GM11168 (cell line): ENCODE data around the gene MAD1L1.
"Not testable (repeated sequence)": the region's sequence is repeated elsewhere in the genome, so short reads cannot be mapped to it uniquely, and the experiment has no call there.

Experiments used
- in situ Hi-C: fragments of 300-500 bp; cut with MboI; formaldehyde crosslinking; loops from one replicate; pipeline ENCODE4 v1.12.0; 2022; ENCODE audit warnings: low sequenced_read_pairs; ENCODE audit not compliant: unreplicated experiment

The MAD1L1 gene

DNA sequence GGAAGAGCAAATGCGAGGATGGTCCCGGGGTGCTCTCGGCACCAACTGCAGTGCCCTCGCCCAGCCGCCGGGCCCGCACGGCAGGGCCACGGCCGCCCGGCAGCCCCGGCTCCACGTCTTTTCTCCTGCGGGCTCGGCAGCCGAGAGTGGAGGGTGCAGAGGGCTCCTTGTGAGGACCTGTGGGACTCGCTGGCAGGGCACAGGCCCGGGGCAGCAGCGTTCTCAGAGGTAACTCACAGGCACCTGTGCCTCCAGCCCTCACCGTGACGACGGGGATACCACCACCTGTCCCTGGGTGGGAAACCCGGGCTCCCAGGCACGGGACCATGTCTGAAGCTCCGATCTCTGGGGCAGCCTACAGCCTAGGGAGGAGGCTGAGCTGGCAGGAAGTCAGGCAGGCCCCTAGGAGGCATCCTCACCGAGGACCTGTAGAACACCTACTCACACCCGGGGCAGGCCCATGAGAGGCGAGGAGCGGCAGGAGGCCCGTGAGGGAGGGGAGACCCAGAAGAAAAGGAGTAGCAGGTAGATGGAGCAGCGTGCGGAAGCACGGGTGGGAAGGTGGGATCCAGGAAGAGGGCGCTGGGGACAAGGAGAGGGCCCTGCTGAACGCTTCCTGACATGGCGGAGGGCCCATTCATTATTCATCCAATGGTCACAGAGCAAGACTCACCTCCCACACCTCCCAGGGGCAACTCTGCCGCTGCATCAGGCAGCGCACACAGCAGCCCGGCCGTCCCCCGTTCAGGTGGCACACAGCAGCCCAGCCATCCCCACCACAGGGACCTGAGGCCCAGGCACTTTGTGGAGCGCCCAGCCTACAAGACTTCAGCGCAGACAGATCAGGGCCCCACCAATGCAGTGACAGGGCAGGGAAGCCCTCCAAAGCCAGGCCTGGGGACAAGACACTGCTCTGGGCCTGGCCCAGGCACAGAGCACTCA, 244.9 kb downstream of the MAD1L1 start:
- in situ Hi-C loops: no loop called here

DNA sequence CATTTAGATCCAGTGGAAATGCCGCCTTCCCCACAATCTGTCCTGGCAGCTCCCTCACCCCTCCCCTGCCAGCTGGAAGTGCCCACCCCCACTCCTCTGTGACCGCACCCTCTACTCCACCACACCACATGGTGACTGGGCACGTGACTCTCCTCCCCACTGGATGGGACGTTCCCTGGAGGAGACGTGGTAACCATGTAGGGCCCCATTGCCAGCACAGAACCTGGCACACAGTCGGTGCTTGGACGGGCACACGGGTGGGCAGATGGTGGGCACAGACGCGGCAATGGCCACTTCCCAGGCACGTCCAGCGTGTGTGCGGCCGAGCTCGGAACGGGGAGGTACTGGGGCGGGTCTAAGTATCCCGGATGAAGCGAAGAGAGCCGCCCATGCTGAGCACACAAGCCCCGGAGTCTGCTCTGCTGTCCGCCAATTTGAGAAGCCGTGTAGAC, 245.6 kb downstream of the MAD1L1 start:
- in situ Hi-C loops: no loop called here

DNA sequence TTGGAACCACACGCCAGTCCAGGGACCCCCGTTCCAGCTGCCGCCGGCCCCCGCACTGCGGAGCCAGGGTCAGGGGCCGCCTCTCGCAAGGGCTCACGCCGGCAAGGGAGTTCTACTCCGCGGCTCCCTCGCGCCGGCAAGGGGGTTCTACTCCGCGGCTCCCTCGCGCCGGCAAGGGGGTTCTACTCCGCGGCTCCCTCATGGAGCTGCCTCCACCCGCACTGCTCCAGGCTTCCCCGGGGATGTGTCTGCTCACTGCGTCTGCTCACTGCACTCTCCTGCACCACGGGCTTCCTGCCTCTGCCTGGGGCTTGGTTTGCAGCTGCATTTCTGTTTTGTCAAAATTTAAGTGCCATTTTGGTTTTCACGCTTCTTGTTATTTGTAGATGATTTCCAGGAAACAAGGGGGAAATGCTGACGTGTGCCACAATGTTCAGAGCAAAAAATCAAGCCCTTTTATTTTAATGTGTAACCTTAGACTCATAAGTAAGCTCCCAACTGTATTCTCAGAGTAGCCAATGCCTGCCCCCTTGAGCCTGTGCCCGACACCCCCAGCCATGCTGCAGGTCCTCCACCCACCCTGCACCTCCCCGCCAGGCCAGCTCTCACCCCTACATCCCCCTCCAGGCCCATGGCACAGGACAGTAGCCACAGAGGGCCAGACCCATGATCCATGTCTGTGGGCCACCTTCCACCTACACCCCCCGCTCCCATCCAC, 246.2 kb downstream of the MAD1L1 start:
- in situ Hi-C loops: no loop called here

DNA sequence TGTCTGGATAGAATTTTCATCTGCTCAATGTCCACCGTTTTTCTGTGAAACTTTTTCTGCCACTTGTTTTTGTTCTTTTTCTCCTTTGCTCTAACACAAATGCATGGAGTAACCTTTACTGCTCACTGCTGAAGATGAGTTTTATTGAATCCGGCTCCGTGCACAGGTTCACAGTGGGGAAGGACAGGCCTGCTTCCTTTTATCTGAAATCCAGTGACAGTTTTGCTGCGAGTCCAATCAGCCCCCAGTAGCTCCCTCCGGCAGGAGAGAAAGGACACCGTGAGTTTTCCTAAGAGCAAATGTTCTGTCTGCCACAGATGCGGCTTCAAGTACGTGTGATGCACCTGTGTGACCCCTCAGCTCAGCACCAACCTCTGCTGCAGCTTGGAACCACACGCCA, 246.8 kb downstream of the MAD1L1 start:
- in situ Hi-C loops: no loop called here

DNA sequence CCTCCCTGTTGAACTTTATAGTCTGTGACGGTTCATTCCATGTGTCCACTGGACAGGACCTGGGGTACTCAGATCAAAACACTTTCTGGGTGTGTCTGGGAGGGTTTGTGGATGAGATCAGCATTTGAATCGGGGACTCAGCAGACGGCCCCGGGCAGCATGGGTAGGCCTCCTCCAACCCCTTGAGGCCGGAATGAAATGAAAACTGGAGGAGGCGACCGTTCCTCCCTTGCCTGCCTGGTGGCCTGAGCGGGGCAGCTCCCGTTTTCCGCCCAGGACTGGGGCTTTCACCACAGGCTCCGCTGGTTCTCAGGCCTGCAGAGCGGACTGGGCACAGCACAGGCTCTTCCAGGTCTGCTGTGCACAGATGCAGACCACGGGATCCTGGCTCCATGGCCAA, 247.7 kb downstream of the MAD1L1 start:
- in situ Hi-C loops: no loop called here

DNA sequence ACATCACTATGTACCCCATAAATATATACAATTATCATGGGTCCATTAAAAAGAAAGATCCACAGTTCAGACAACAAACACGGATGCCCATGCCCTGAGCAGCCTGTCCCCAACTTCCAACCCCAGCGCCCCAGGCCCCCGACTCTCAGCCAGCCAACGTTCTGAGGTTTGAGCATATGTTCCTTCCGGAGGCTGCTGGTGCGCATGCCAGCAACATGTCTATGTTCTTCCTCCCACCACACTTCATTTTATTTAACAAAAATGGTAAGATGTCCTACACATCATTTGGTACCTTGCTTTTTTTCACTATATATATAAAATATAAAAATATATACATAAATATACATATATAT, 250.9 kb downstream of the MAD1L1 start:
- in situ Hi-C loops: no loop called here

DNA sequence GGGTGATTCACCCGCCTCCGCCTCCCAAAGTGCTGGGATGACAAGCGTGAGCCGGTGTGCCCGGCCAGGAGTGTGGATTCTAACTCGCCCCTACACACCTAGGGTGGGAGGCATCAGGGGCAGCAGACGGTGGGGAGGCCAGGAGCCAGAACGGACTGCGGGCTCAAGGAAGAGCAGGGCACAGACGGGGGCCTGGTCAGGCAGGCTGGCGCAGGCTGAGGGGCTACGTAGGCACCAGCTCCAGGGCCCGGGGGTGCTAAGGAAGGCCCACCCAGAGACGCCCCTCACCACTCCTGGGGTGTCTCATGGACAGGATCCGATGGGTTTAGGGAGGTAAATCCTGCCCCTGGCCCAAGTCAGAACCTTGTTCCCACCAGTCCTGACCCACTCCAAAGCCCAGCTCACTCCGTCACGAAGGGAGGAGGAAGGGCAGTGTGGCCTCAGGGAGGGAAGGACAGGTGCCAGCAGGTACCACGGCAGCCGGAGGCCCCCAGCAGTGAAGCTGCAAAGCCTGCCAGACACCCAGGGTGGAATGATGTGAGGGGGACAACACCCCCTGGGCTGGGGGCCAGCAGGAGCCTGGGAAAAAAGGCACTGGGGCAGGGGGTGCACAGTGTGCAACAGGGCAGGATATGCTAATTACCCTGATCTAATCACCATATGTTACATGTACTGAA, 251.4 kb downstream of the MAD1L1 start:
- in situ Hi-C loops: no loop called here

DNA sequence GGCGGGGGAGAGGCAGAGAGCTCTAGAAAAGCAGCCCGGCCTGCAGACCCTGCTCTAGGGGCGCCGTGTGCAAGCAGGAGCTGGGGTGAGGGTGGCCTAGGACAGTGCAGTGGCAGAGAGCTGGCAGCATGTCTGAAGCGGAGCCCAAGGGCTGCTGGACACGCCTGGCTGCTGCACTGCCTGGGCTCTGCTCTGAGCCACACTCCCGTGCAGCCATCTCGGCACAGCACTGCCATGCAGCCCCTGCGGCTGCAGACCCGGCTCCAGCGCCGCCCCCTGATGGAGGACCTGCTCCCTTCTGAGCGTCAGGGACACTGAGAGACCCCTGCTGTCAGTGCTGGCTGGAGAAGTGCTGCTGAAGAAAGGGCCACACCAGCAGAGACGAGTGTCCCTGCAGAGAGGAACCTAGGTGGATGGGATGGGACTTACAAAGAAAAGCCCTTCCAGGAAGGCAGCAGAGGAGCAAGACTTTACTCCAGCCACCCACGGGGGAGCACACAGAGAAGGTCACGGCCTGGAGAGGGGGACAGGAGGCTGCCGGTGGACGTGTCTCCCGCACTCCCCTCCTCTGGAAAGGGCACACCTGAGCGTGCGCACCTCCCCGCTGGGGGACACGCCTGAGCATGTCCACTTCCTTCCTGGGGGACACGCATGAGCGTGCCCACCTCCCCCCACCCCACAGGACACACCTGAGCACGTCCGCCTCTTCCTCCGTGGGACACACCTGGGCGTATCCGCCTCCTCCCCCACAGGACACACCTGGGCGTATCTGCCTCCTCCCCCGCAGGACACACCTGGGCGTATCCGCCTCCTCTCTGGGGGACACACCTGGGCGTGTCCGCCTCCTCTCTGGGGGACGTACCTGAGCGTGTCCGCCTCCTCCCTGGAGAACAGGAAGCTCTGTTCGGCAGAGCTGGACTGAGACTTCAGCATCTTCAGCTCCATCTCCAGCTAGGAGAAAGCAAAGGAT, 252.9 kb downstream of the MAD1L1 start:
- in situ Hi-C loops: no loop called here

DNA sequence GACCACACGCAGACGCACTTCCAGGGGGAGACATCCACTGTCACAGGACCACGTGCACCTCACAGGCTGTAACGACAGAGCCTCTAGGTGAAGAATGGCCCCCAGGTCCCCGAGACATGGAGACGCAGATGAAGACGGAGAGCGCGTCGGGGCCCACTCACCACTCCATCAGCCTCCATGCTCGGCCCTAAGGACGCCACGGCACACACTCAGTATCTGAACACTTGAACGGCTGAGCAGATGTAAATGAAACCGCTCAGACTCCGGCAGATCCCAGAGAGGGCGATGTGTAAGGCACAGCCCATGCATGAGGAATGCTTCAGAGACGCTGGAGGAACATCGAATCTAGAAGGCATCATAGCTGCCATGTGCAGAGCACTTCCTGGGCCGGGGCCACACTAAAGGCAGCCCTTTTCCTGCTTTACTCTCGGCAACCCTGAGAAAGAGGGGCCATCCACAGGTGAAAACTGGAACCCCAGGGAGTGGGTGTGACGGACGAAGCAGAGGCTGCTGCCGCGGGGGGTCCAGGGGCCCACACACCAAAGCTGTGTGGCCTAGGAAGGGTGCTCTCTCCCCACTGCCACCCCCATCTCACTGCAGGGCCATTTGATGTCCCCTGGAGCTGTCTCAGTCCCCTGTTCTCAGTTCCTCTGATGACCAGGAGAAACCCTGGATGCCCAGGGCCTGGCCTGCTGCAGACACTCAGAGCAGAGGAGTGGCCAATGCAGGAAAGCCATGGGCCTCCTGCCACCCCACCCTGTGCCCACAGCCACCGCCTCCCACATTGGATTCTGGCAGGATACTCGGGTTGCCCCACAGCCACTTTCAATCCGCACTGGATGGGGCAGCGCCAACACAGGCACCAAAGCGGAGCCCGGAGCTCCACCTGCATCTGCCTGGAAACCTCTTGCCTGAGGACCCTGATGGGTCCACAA, 253.8 kb downstream of the MAD1L1 start:
- in situ Hi-C loops: no loop called here

DNA sequence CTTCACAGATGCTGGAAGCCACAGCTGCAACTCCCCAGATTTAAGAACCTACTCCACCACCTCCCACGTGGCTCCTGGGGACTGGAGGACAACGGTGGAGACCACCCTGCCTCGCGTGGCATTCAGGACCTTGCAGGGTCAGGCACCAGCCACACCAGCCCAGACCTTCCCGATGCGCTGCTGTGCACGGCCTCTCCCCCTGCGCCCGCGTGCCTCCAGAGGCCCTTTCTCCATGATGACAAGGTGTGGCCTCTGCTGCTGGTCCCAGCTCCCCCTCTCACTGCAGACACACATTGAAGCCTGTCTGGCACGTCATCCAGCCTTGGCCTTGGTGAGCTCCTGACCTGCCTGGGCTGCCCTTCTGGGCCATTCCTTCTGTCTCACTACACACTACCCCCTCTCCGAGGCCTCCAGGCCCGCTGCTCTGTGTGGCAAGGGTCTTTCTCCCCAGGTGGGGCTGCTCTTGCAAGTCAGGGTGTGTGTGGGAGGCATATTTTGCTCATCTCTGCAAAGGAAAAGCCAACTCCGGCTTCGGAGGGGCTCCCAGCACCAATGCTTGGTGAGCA, 254.8 kb downstream of the MAD1L1 start:
- in situ Hi-C loops: no loop called here

DNA sequence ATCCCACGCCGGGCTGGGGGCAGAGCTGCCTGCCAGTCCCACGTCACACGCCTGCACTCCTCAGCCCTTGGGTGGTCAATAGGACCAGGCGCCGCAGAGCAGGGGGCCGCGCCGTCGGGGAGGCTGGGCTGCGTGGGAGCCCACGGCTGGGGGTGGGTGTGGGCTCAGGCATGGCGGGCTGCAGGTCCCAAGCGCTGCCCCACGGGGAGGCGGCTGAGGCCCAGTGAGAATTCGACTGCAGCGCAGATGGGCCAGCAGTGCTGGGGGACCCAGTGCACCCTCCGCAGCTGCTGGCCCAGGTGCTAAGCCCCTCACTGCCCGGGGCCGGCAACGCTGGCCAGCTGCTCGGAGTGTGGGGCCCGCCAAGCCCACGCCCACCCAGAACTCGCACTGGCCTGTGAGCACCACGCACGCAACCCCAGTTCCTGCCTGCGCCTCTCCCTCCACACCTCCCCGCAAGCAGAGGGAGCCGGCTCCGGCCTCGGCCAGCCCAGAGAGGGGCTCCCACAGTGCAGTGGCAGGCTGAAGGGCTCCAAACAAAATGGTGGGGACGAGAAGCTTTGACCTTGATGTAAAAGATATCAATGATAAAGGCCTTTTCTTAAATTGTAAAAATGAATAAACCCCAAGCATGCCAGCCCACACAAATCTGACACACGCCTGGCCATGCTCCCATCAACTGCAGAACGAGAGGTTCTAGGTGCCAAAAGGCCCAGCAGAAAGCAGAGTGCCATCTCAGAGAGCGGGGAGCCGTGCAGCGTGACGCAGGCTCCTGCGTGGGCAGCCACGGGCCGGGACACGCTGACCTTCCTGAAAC, 255.5 kb downstream of the MAD1L1 start:
- in situ Hi-C loops: no loop called here

DNA sequence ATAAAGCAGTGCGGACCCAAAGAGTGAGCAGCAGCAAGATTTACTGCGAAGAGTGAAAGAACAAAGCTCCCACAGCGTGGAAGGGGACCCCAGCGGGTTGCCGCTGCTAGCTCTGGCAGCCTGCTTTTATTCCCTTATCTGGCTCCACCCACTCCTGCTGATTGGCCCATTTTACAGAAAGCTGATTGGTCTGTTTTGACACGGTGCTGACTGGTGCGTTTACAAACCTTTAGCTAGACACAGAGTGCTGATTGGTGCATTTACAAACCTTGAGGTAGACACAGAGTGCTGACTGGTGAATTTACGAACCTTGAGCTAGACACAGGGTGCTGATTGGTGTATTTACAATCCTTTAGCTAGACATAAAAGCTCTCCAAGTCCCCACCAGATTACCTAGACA, 256.2 kb downstream of the MAD1L1 start:
- in situ Hi-C loops: not testable (repeated sequence)

DNA sequence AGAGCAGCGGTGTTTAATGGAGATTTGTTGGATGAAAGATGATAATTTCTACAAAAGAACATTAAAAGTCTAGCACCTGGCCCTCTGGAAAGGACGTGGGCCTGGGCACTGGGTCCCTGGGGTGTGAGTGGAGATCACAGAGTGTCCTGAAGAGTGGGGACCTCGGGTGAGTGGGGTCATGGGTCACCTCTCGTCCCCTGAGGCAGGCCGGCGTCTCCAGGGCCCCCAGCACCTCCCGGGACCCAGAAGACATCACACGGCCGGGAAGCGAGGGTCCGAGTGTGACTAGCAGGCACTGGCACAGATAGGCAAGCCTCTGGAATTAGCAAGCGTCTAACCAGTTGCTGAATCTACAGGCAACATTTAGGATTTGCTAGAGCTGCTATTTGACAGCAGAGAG, 257.2 kb downstream of the MAD1L1 start:
- in situ Hi-C loops: no loop called here

DNA sequence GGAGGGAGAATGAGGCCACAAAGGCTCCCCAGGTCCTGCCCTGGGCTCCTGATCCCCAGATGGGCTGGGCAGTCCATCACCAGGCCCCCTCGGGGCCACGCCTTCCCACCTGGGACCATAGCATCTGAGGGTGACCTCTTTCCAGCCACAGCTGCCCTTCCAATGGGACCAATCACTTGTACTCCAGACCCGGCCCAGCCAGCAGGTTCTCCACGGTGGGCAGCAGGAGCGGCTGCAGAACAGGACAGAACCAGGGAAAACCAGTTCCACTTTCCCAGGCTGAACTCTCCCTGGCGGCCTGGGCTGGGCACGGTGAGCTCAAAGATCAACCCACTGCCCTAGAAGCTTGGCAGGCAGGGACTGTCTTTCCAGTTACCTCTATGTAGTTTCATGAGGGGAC, 257.6 kb downstream of the MAD1L1 start:
- in situ Hi-C loops: no loop called here

DNA sequence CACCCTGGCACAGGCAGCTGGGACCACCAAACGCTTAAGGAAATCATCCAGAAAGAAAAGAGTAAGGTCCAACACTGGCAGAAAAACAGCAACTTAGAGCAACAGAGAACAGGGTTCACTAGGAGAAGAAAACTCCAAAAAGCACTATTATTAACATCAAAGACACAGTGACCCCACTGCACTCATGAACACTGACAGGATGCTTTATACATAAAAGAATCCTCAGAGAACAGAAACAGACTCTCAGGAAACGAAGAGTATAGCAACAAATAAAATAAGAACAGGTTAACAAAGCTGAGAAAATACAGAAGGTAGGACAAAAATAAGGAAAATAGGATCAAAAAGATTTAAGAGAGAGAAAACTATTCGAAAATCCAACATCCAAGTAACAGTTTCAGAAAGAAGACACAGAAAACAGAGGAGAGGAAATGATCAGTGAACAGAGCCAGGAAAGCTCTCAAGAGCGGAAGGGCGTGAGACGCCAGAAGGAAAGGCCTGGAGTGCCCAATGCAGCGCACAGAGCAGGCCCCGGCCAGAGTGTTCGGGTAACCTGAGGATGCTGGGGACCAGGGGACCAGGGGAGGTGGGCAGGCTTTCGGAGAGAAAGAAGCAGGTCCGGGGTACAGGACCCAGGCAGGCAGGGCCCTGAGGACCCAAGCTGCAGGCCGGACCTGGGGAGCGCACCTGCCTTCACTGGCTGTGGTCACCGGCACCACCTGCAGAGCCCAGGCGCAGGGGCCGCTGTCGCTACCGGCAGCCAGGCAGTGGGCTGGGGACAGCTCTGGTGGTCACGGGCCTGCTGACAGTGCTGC, 258.2 kb downstream of the MAD1L1 start:
- in situ Hi-C loops: no loop called here

DNA sequence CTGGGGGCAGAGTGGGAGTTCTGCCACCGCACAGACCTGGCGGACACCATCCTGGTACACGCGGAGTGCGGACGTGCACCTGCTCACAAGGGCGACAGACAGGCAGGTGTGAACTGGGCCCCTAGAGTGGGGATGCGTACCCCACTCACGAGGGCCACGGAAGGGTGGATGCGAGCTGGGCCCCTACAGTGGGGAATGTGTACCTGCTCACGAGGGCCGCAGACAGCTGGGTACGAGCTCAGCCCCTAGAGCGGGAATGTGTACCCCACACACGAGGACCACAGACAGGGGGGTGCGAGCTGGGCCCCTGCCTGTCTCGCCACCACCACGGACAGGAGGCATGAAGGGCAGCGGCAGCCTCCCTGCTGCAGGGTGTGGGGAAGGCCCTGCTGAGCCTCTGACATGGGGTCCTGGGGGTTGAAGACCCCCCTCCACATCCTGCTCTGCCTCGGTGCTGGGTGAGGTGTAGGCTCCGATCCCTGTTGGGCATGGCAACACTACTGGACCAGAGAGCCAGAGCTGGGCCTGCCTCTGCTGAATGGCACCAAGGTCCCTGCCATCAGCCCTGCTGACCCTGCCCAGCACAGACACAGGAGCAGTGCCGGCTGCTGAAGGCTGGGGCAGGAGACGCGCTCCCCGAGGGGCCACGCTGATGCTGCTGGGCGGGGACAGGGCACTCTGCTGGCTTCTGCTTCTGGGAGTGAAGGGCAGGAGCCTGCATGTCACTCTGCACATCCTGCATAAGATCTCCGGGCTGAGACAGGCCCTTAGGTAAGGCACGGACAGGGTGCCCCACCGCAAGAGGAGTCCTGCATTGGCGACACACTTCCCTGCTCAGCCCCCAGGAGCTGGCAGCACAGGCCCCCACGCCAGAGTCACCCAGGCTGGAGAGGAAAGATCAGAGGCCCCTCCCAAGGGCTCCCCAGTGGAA, 259.2 kb downstream of the MAD1L1 start:
- in situ Hi-C loops: no loop called here
